Endothelial cell (in vitro differentiated cells): Measurements from ENCODE around the gene AHI1. TPM values are rescaled to one million over a fixed set of nuclear protein-coding genes. Genes with fewer than 3 reads are reported as not detected.

Source experiments
- DNase-seq: peaks from one replicate; pipeline ENCODE4 v3.0.0; 2021; ENCODE audit warnings: low spot score
- H3K27ac Mint-ChIP-seq: one replicate; pipeline ENCODE4 v1.8.0; 2021; ENCODE audit warnings: mixed read lengths, inconsistent platforms; ENCODE audit not compliant: unreplicated experiment
- H3K27me3 Mint-ChIP-seq: one replicate; pipeline ENCODE4 v1.8.0; 2021; ENCODE audit warnings: mild to moderate bottlenecking, moderate library complexity, mixed read lengths, inconsistent platforms; ENCODE audit not compliant: unreplicated experiment
- H3K36me3 Mint-ChIP-seq: one replicate; pipeline ENCODE4 v1.8.0; 2021; ENCODE audit warnings: mild to moderate bottlenecking, low read depth, mixed read lengths, inconsistent platforms; ENCODE audit not compliant: unreplicated experiment
- H3K4me1 Mint-ChIP-seq: one replicate; pipeline ENCODE4 v1.8.0; 2021; ENCODE audit warnings: mild to moderate bottlenecking, mixed read lengths, inconsistent platforms; ENCODE audit not compliant: unreplicated experiment
- H3K4me3 Mint-ChIP-seq: one replicate; pipeline ENCODE4 v1.8.0; 2021; ENCODE audit warnings: mild to moderate bottlenecking, mixed read lengths, inconsistent platforms; ENCODE audit not compliant: unreplicated experiment
- H3K9me3 Mint-ChIP-seq: one replicate; pipeline ENCODE4 v1.8.0; 2021; ENCODE audit warnings: mixed read lengths, inconsistent platforms; ENCODE audit not compliant: unreplicated experiment
- CTCF ChIP-seq: fragments of 200-600 bp; sonication (generic); IDR thresholded peaks from one replicate; pipeline ENCODE4 v1.5.0; 2021; ENCODE audit warnings: antibody characterized with exemption; ENCODE audit not compliant: unreplicated experiment
- total RNA-seq: library from RNA; stranded (reverse); fragmentation: NEBNext Ultra II Directional; extraction: Animal tissue kit (Norgen Biotek cat#: 25700); gene quantifications from one replicate; pipeline ENCODE4 v1.2.1, GENCODE V29; 2021; ENCODE audit not compliant: unreplicated experiment

AHI1 gene
- total RNA-seq, 1 donor from 2014 or later, result 12.6 TPM

- Mint-ChIP-seq H3K27me3 (no peaks in the 10 kb centered on the region), H3K4me1 (peaks cover 18% of the 10 kb centered on the region), H3K27ac (no peak overlapping the region), H3K36me3 (no peaks in the 10 kb centered on the region), H3K4me3 (no peak overlapping the region), H3K9me3 (no peaks in the 10 kb centered on the region)
- no peak for DNase-seq
- no peak for TF ChIP-seq CTCF
These were observed 167.4 kb downstream of the AHI1 start for GRCh38 chr6:135329851-135330803.

- Mint-ChIP-seq H3K27ac (no peak overlapping the region), H3K27me3 (no peaks in the 10 kb centered on the region), H3K9me3 (no peaks in the 10 kb centered on the region), H3K4me3 (no peak overlapping the region), H3K4me1 (peaks cover 24% of the 10 kb centered on the region), H3K36me3 (no peaks in the 10 kb centered on the region)
- DNase-seq, result no peak
- TF ChIP-seq CTCF, result no peak
These were observed 169.4 kb downstream of the AHI1 start for GRCh38 chr6:135328136-135328535.

GRCh38 chr6:135325624-135326424 lies 171.7 kb downstream of the AHI1 start:
- H3K27me3 Mint-ChIP-seq, result peaks cover 2% of the 10 kb centered on the region
- no peak overlapping the region for H3K4me3 Mint-ChIP-seq
- no peaks in the 10 kb centered on the region for H3K36me3 Mint-ChIP-seq

GRCh38 chr6:135324531-135324930 lies 173.0 kb downstream of the AHI1 start:
- no peaks in the 10 kb centered on the region for H3K36me3 Mint-ChIP-seq
- peaks cover 2% of the 10 kb centered on the region for H3K27me3 Mint-ChIP-seq
- no peak overlapping the region for H3K4me3 Mint-ChIP-seq
- no peak overlapping the region for H3K27ac Mint-ChIP-seq
- H3K4me1 Mint-ChIP-seq, result peaks cover 39% of the 10 kb centered on the region
- TF ChIP-seq CTCF, result no peak
- H3K9me3 Mint-ChIP-seq, result no peaks in the 10 kb centered on the region
- DNase-seq, result no peak

More at GRCh38 chr6:135325624-135326424, 171.7 kb downstream of the AHI1 start:
- H3K27ac Mint-ChIP-seq, result peak overlapping the region; percentile 45
- no peak for TF ChIP-seq CTCF
- peaks cover 34% of the 10 kb centered on the region for H3K4me1 Mint-ChIP-seq
- no peaks in the 10 kb centered on the region for H3K9me3 Mint-ChIP-seq
- DNase-seq, result no peak
